ENCODE results near the gene RAET1L. TPM values are rescaled to one million over a fixed set of nuclear protein-coding genes. Genes with fewer than 3 reads are reported as not detected.
"Not testable (repeated sequence)": the region's sequence is repeated elsewhere in the genome, so short reads cannot be mapped to it uniquely, and the experiment has no call there.

RAET1L gene
- not detected for total RNA-seq
- long read RNA-seq, result 0 reads

- no peak for TF ChIP-seq CTCF (IDR thresholded peaks at IDR 0.05)
- ATAC-seq (peak; percentile 55), DNase-seq (no peak)
- Histone ChIP-seq H3K36me3 (no peaks in the 10 kb centered on the region), H3K27me3 (peaks cover 40% of the 10 kb centered on the region), H3K9me3 (no peaks in the 10 kb centered on the region), H3K27ac (no peak within 1 kb of the TSS), H3K4me1 (peaks cover 10% of the 10 kb centered on the region), H3K4me3 (peak within 1 kb of the TSS; percentile 14)
- intact Hi-C loops (cut with DNase I), result no loop called here
Measured at GRCh38 chr6:150025201-150025917, at the start of gene RAET1L. RAET1L (minus strand) TSS chr6:150025532; CDS start chr6:150025471, 61 bp downstream.

GRCh38 chr6:150075034-150075421, 49.7 kb upstream of the RAET1L start:
- no peak overlapping the region for H3K4me3 ChIP-seq
- TF ChIP-seq CTCF (IDR thresholded peaks at IDR 0.05), result no peak
- no peaks in the 10 kb centered on the region for H3K27me3 ChIP-seq
- no peak overlapping the region for H3K27ac ChIP-seq
- intact Hi-C loops (cut with DNase I), result no loop called here
- no peaks in the 10 kb centered on the region for H3K9me3 ChIP-seq
- ATAC-seq, result no peak
- DNase-seq, result no peak
- no peaks in the 10 kb centered on the region for H3K36me3 ChIP-seq
- H3K4me1 ChIP-seq, result no peaks in the 10 kb centered on the region

GRCh38 chr6:150074396-150075033, 49.2 kb upstream of the RAET1L start:
- H3K4me3 ChIP-seq; H3K9me3 ChIP-seq; H3K27ac ChIP-seq; intact Hi-C loops (cut with DNase I); H3K36me3 ChIP-seq; DNase-seq; H3K4me1 ChIP-seq; ATAC-seq; H3K27me3 ChIP-seq: not testable (repeated sequence)

GRCh38 chr6:150072201-150072600, 46.9 kb upstream of the RAET1L start:
- intact Hi-C loops (cut with DNase I), result no loop called here
- Histone ChIP-seq H3K27me3 (no peaks in the 10 kb centered on the region), H3K9me3 (no peaks in the 10 kb centered on the region), H3K4me1 (peaks cover 4% of the 10 kb centered on the region), H3K36me3 (no peaks in the 10 kb centered on the region), H3K27ac (no peak overlapping the region), H3K4me3 (no peak overlapping the region)
- DNase-seq, result peak; percentile 94
- no peak for TF ChIP-seq CTCF (IDR thresholded peaks at IDR 0.05)
- ATAC-seq, result peak; percentile 79

- DNase-seq (no peak), ATAC-seq (no peak)
- no peak overlapping the region for H3K4me3 ChIP-seq
- no peaks in the 10 kb centered on the region for H3K36me3 ChIP-seq
- H3K9me3 ChIP-seq, result no peaks in the 10 kb centered on the region
- H3K27ac ChIP-seq, result no peak overlapping the region
- peaks cover 4% of the 10 kb centered on the region for H3K4me1 ChIP-seq
- TF ChIP-seq CTCF (IDR thresholded peaks at IDR 0.05), result no peak
- no peaks in the 10 kb centered on the region for H3K27me3 ChIP-seq
- intact Hi-C loops (cut with DNase I), result no loop called here
Measured at GRCh38 chr6:150070236-150070818, 45.0 kb upstream of the RAET1L start.

GRCh38 chr6:150069706-150070105, 44.4 kb upstream of the RAET1L start:
- H3K36me3 ChIP-seq, result no peaks in the 10 kb centered on the region
- H3K4me3 ChIP-seq, result peak overlapping the region; percentile 63
- no peak for DNase-seq
- no peaks in the 10 kb centered on the region for H3K27me3 ChIP-seq
- ATAC-seq, result no peak
- TF ChIP-seq CTCF (IDR thresholded peaks at IDR 0.05), result no peak
- intact Hi-C loops (cut with DNase I), result no loop called here
- peaks cover 4% of the 10 kb centered on the region for H3K4me1 ChIP-seq
- H3K27ac ChIP-seq, result no peak overlapping the region
- no peaks in the 10 kb centered on the region for H3K9me3 ChIP-seq
